ENCODE data around the gene FOXC1.

FOXC1 gene

DNA sequence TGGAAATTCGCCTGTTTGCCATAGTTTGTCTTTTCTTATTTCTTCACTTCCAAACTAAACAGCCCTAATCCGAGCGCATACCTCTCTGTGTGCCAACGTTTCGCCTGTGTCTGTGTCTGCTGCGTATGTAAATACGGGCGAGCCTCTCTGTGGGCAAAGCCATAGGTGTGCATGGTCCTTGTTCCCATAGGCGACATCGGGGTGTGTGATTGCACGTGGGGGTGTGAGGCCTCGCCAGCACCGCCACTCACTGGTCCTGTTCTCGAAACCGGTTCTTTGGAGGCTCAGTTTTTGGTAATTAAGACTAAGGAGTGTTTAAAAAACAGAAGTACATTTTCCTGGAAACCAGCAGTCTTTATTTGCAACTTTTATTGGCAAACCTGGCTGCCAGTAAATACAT is 6.0 kb upstream of the FOXC1 start:
- no peak overlapping the region for H3K4me3 ChIP-seq (ENCODE audit: low read length)
- no peak for DNase-seq (ENCODE audit: low read depth)
- TF ChIP-seq, protein P1, sequence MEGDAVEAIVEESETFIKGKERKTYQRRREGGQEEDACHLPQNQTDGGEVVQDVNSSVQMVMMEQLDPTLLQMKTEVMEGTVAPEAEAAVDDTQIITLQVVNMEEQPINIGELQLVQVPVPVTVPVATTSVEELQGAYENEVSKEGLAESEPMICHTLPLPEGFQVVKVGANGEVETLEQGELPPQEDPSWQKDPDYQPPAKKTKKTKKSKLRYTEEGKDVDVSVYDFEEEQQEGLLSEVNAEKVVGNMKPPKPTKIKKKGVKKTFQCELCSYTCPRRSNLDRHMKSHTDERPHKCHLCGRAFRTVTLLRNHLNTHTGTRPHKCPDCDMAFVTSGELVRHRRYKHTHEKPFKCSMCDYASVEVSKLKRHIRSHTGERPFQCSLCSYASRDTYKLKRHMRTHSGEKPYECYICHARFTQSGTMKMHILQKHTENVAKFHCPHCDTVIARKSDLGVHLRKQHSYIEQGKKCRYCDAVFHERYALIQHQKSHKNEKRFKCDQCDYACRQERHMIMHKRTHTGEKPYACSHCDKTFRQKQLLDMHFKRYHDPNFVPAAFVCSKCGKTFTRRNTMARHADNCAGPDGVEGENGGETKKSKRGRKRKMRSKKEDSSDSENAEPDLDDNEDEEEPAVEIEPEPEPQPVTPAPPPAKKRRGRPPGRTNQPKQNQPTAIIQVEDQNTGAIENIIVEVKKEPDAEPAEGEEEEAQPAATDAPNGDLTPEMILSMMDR (IDR thresholded peaks at IDR 0.05; ENCODE audit: insufficient read depth, low read depth, low read length, missing control alignments), result no peak

DNA sequence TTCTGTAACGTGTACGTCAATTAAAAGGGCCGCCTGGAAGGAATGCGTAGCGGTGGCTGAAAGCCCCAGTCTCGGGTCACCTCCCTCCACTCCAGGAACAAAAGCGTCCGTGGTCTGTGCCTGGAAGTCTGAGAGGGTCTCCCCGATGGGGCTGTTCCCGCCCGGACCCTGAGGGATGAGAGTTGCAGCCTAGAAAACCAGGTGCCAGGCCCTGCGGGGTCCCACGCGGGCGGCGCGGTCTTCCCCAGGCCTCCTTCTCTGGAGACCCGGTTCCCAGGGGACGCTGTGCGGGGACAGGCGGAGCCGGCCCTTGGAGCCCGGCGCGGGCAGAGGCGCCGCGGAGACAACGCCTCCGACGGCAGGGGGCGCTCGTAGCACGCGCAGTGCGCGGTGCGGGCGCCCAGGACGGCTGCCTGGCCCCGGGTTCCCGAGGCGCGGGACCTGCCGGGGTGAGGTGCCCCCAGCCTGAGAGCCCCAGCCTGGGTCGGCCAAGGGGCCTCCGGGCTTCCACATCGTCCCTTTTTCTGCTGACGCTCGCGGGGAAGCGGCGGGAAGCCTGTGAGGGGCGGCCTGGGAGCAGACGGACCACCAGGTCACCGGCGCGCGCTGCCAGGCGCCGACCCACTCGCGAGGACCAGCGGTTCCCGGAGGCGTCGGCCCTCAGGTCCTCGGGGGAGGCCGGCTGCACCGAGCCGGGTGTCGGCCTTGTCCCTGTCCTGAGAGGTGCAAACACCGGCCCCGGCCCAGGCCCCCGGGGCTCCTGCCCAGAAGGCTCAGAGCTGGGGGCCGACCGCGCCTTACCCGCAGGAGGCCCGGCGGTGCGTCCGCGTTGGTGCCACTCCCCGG is 5.3 kb upstream of the FOXC1 start:
- H3K4me3 ChIP-seq (ENCODE audit: low read length), result peak overlapping the region; percentile 39
- DNase-seq (ENCODE audit: low read depth), result peak; percentile 53
- TF ChIP-seq, protein P1 (IDR thresholded peaks at IDR 0.05; ENCODE audit: insufficient read depth, low read depth, low read length, missing control alignments), result peak; percentile 42

DNA sequence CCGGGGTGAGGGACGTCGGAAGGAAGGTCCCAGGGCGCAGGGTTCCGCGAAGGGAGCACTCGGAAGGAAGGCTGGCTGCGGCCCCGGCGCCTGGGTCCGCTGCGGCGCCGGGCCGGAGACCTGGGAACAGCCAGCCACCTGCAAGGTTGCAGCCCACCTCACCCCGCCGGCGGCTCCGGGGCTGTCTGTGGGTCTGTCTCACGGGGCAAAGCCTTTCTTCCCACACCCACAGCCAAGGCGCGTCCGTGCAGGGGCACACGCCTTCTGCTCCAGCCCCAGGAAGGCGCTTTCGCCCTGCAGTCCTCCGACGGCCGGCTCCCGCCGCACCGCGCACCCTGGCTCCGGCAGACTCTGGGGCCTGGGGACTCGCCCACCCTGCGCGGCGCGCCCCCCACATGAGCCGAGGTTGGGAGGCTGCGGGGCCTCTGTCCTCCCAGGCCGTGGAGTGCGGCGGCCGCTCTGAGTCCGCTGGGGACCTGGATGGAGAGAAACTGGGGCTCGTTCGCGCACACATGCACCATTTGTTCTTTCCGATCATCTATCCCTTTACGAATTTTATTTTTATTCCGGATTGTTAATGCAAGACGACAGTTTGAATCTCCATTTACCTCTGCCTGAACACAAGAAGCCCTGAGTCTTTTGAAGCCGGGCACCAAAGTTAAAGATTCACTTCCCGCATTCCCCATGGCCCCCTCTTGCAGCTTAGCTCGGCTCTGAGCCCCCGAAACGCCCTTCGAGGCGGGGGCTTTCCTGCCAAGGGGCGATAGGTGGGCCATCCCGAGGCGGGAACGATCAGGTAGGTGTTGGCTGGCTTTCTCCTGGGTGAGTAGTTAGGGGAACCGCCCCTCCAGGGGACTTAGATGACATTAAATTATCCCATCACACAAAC is 4.5 kb upstream of the FOXC1 start:
- TF ChIP-seq, protein P1 (IDR thresholded peaks at IDR 0.05; ENCODE audit: insufficient read depth, low read depth, low read length, missing control alignments), result no peak
- no peak for DNase-seq (ENCODE audit: low read depth)
- no peak overlapping the region for H3K4me3 ChIP-seq (ENCODE audit: low read length)

DNA sequence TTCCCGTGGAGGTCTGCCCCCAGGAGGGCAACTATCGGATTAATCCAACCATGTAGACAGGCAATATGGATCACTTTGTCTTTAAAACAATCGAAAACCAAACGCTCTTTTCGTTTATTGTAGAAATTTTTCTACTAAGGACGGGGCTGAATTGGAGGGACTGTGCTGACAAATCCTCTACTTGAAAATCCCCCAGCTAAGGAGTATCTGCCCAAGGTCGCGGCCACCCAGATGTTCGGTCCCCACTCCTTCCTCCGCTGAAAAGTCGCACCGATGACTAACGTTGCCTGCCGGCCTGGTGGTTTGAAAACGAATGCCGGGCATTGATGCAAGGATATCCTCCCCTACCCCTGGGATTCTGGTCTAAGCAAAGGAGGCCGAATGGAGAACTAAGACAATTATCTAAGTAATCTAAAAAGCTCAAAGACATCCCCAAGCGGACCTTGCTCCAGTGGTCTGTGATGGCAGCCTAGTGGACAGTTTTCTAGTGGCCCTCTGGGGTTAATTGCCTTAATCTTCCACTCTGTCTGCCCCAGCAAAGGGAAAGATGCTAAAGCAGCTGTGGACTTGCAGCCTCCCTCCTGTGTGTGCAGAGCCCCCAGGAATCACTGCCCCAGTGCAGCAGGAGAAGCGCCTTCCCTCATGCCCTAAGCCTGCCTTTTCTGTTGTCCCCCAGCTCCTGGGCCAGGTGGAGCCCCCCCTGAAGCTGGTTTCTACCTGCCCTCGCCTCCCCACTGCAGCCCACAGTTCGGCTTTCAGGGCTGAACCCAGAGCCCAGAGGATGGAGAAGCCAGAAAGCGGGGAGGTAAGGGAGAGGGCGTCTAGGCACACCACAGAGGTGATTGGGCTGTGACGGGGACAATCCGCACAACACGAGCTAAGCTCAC is 3.6 kb upstream of the FOXC1 start:
- TF ChIP-seq, protein P1 (IDR thresholded peaks at IDR 0.05; ENCODE audit: insufficient read depth, low read depth, low read length, missing control alignments), result no peak
- DNase-seq (ENCODE audit: low read depth), result no peak
- no peak overlapping the region for H3K4me3 ChIP-seq (ENCODE audit: low read length)

DNA sequence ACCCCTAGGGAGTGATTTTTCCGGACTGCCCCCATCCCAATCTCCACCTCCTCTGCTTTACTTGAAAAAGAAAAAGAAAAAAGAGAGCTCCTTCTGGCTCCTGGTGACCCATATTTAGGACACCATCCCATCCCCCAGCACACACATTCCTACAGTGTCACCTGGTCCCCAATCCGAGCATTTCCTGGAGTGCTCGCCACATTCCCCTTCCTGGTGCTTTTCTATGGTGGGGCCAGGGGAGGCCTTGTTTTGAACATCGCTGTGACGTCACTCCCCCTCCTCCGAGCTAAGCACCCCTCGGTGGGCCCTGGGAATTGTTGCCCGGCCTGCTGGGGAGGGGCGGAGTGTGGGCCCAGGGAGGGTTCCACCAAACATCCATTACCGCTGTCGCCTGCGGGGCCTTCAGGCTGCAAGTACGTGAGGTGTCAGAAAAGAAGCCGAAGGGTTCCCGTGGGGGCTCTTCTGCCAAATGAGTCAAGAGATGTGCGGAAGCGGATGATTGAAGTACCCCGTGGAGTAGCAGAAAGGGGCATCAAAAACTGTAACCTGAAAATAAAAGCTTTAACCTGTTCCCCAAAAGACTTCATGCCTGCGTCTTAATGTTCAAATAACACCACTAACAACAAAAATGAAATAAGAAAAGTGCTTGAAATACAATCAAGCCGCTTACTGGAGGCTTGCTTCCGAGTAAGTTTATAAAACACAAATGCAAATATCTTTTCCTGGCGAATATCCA is 2.8 kb upstream of the FOXC1 start:
- no peak for DNase-seq (ENCODE audit: low read depth)
- TF ChIP-seq, protein P1 (IDR thresholded peaks at IDR 0.05; ENCODE audit: insufficient read depth, low read depth, low read length, missing control alignments), result no peak
- H3K4me3 ChIP-seq (ENCODE audit: low read length), result no peak overlapping the region

All from epithelial cell of esophagus (primary cell).